Stimulated activated CD4-positive, alpha-beta T cell treated with anti-CD3 and anti-CD28 coated beads, Interleukin-12 subunit alpha, Interleukin-12 subunit beta, amount 100 ng/mL, for 48 hours (primary cell): ENCODE measurements around the gene LRCH2.
"Not testable (repeated sequence)": the region's sequence is repeated elsewhere in the genome, so short reads cannot be mapped to it uniquely, and the experiment has no call there.

Experiments
- DNase-seq, 3 donors: peaks; one replicate each; pipeline ENCODE4 v3.0.0-alpha.2; 2020; ENCODE audit warnings: low read depth in 2 of 3, low spot score in 1 of 3

The LRCH2 gene

GRCh38 chrX:115214151-115214550 lies 19.7 kb downstream of the LRCH2 start:
- DNase-seq: no peak

- DNase-seq: not testable (repeated sequence)
Observed at GRCh38 chrX:115209547-115209946, 24.3 kb downstream of the LRCH2 start.

- DNase-seq: no peak
Observed at GRCh38 chrX:115204040-115204439, 29.9 kb downstream of the LRCH2 start.

- DNase-seq: no peak
Observed at GRCh38 chrX:115192244-115192700, 41.6 kb downstream of the LRCH2 start.

GRCh38 chrX:115191490-115192243 lies 42.2 kb downstream of the LRCH2 start:
- DNase-seq: no peak

- no peak for DNase-seq
Observed at GRCh38 chrX:115190636-115191489, 43.0 kb downstream of the LRCH2 start.

GRCh38 chrX:115189646-115190635 lies 44.0 kb downstream of the LRCH2 start:
- no peak for DNase-seq

GRCh38 chrX:115189110-115189509 lies 44.8 kb downstream of the LRCH2 start, which contains the start of gene RBMXL3:
Gene RBMXL3 (plus strand): TSS chrX:115189410. CDS start chrX:115189442, 32 bp downstream.
- DNase-seq: no peak

GRCh38 chrX:115183980-115184379 lies 49.9 kb downstream of the LRCH2 start:
- no peak for DNase-seq

GRCh38 chrX:115178473-115178872 lies 55.4 kb downstream of the LRCH2 start:
- no peak for DNase-seq

- DNase-seq: no peak
Observed at GRCh38 chrX:115177932-115178331, 56.0 kb downstream of the LRCH2 start.

- no peak for DNase-seq
Observed at GRCh38 chrX:115174548-115174947, 59.3 kb downstream of the LRCH2 start.

GRCh38 chrX:115173181-115173580 lies 60.7 kb downstream of the LRCH2 start:
- no peak for DNase-seq

GRCh38 chrX:115147220-115147619 lies 86.7 kb downstream of the LRCH2 start:
- DNase-seq: no peak

- no peak for DNase-seq
Observed at GRCh38 chrX:115142057-115142456, 91.8 kb downstream of the LRCH2 start.

GRCh38 chrX:115138040-115138439 lies 95.9 kb downstream of the LRCH2 start:
- no peak for DNase-seq

GRCh38 chrX:115134382-115134781 lies 99.5 kb downstream of the LRCH2 start:
- DNase-seq: no peak

GRCh38 chrX:115112411-115112810 lies 121.5 kb downstream of the LRCH2 start:
- no peak for DNase-seq

GRCh38 chrX:115098897-115099296 lies 135.0 kb downstream of the LRCH2 start:
- DNase-seq: no peak

- DNase-seq: no peak
Observed at GRCh38 chrX:115093191-115093590, 140.7 kb downstream of the LRCH2 start.

GRCh38 chrX:115089419-115089818 lies 144.5 kb downstream of the LRCH2 start:
- no peak for DNase-seq
